Ovary (tissue), 3 donors: ENCODE results near the gene LIM2.

Experiments used
- EP300 ChIP-seq: sonication (generic); formaldehyde crosslinking; IDR thresholded peaks from one replicate; pipeline ENCODE4 v1.6.1; 2017; ENCODE audit warnings: antibody characterized with exemption
- POLR2A ChIP-seq: fragments of 450-650 bp; IDR thresholded peaks from one replicate; pipeline ENCODE4 v1.6.1; 2017; ENCODE audit warnings: antibody characterized with exemption, mild to moderate bottlenecking, moderate library complexity
- TF ChIP-seq, protein P1 (sequence below), 3 donors: fragments of 450-650 bp in 2 of 3; fragments of 200-600 bp in 1 of 3; IDR thresholded peaks; one replicate each; pipeline versions ENCODE4 v1.5.1 to v1.8.0; 2016 to 2022; ENCODE audit warnings: antibody characterized with exemption in 3 of 3, mild to moderate bottlenecking in 1 of 3
- donor health status: DM: no; HTN: no; CAD: no.

- TF ChIP-seq, protein P1, sequence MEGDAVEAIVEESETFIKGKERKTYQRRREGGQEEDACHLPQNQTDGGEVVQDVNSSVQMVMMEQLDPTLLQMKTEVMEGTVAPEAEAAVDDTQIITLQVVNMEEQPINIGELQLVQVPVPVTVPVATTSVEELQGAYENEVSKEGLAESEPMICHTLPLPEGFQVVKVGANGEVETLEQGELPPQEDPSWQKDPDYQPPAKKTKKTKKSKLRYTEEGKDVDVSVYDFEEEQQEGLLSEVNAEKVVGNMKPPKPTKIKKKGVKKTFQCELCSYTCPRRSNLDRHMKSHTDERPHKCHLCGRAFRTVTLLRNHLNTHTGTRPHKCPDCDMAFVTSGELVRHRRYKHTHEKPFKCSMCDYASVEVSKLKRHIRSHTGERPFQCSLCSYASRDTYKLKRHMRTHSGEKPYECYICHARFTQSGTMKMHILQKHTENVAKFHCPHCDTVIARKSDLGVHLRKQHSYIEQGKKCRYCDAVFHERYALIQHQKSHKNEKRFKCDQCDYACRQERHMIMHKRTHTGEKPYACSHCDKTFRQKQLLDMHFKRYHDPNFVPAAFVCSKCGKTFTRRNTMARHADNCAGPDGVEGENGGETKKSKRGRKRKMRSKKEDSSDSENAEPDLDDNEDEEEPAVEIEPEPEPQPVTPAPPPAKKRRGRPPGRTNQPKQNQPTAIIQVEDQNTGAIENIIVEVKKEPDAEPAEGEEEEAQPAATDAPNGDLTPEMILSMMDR (IDR thresholded peaks at IDR 0.05) = no peak
- no peak for TF ChIP-seq POLR2A
- TF ChIP-seq EP300 = no peak
Measured at GRCh38 chr19:51333836-51334460, 53.8 kb downstream of the LIM2 start.
